ENCODE measurements around the gene GAS2L3.

GRCh38 chr12:100646896-100647295 is 73.4 kb downstream of the GAS2L3 start:
- TF ChIP-seq POLR2A (IDR thresholded peaks at IDR 0.05) (no peak), CTCF (IDR thresholded peaks at IDR 0.05) (no peak)

Data from thyroid gland (tissue), 4 donors.